Choroid plexus epithelial cell (primary cell): Measurements from ENCODE around the gene HTRA2.

Experiments
- DNase-seq: peaks from one replicate; pipeline ENCODE4 v3.0.0-alpha.2; 2010; ENCODE audit warnings: low read depth
- H3K4me3 ChIP-seq: 2 replicates; pipeline ENCODE4 v1.5.1; 2011; ENCODE audit warnings: low read depth, mild to moderate bottlenecking, control low read depth, low read length, moderate library complexity
- CTCF ChIP-seq: conservative IDR thresholded peaks from 2 replicates; pipeline ENCODE4 v1.5.1; 2011; ENCODE audit warnings: low read depth, mild to moderate bottlenecking, control low read depth, inconsistent platforms, low read length, moderate library complexity

HTRA2 gene

GRCh38 chr2:74497777-74498499, 31.8 kb upstream of the HTRA2 start:
- no peak for TF ChIP-seq CTCF
- H3K4me3 ChIP-seq = peak overlapping the region; percentile 35
- no peak for DNase-seq

GRCh38 chr2:74498500-74499266, 31.1 kb upstream of the HTRA2 start:
- no peak for DNase-seq
- peak overlapping the region; percentile 35 for H3K4me3 ChIP-seq
- TF ChIP-seq CTCF = no peak

GRCh38 chr2:74499267-74499939, 30.3 kb upstream of the HTRA2 start, which contains the start of gene LBX2:
Gene LBX2, minus strand, starts transcription at chr2:74499603. Its CDS starts 66 bp downstream, at chr2:74499537.
- no peak for TF ChIP-seq CTCF
- H3K4me3 ChIP-seq = peak within 1 kb of the TSS; percentile 35
- no peak for DNase-seq

DNA sequence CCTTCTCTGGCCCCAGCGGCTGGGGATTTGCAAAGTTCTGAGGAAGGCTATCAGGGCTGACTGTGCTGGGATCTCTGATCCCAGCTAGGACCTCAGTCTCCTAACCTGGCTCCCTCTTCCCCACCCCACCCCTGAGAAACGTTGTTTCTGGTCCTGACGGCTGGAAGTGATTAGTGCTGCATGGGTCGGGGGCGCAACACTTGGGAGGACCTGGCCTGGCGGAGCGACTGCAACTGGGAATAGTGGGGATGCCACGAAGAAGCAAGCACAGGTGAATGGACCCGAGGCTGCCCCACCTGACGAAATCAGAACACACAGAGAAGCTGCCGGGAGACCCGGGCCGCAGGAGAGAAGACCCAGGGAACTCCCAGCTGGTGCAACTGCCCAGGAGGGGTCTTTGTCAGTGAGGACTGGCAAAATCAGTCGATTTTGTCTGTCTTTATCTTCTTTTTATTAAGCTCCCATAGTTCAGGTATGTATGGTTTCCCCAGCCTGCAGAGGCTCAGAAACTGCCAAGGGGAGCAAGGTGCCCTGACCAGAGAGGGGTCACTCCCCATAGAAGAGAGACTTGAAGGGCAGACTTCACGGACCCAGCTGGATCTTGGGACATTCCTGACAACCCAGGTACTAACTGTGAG, 29.7 kb upstream of the HTRA2 start:
- DNase-seq = no peak
- TF ChIP-seq CTCF = no peak
- H3K4me3 ChIP-seq = no peak overlapping the region

GRCh38 chr2:74500578-74500946, 29.2 kb upstream of the HTRA2 start:
- no peak overlapping the region for H3K4me3 ChIP-seq
- TF ChIP-seq CTCF = no peak
- DNase-seq = no peak

GRCh38 chr2:74501335-74502071, 28.2 kb upstream of the HTRA2 start:
- no peak for TF ChIP-seq CTCF
- DNase-seq = no peak
- peak overlapping the region; percentile 74 for H3K4me3 ChIP-seq
